ENCODE data around the gene PPP3CA. TPM values are rescaled to one million over a fixed set of nuclear protein-coding genes. Genes with fewer than 3 reads are reported as not detected.

PPP3CA gene
- total RNA-seq, 6 experiments from 2014 or later = 12.1 to 14.5 (median 13.1) TPM

GRCh38 chr4:101014417-101014816, 332.9 kb downstream of the PPP3CA start:
- Histone ChIP-seq H3K36me3 (no peaks in the 10 kb centered on the region), H3K9me3 (no peaks in the 10 kb centered on the region), H3K27me3 (no peaks in the 10 kb centered on the region), H3K4me3 (no peak overlapping the region), H3K27ac (no peak overlapping the region), H3K4me1 (no peaks in the 10 kb centered on the region)
- intact Hi-C loops (cut with DNase I) = no loop called here
- WGBS (ENCODE audit: insufficient coverage, low coverage, low lambda C conversion rate, missing lambda C conversion rate) = 49% methylated on average over 3 of the region's 3 CpGs
- DNase-seq (no peak), ATAC-seq (no peak)
- TF ChIP-seq CTCF (IDR thresholded peaks at IDR 0.05) (no peak), POLR2A (IDR thresholded peaks at IDR 0.05) (no peak)

GRCh38 chr4:101010987-101011386, 336.3 kb downstream of the PPP3CA start:
- Histone ChIP-seq H3K27me3 (no peaks in the 10 kb centered on the region), H3K4me3 (no peak overlapping the region), H3K36me3 (no peaks in the 10 kb centered on the region), H3K27ac (no peak overlapping the region), H3K4me1 (no peaks in the 10 kb centered on the region), H3K9me3 (no peaks in the 10 kb centered on the region)
- TF ChIP-seq CTCF (IDR thresholded peaks at IDR 0.05) (no peak), POLR2A (IDR thresholded peaks at IDR 0.05) (no peak)
- 100% methylated on average over 1 of the region's 1 CpG for WGBS (ENCODE audit: insufficient coverage, low coverage, low lambda C conversion rate, missing lambda C conversion rate)
- intact Hi-C loops (cut with DNase I) = no loop called here
- ATAC-seq (no peak), DNase-seq (no peak)

GRCh38 chr4:101009471-101009870, 337.9 kb downstream of the PPP3CA start:
- no peak for DNase-seq
- no peaks in the 10 kb centered on the region for H3K36me3 ChIP-seq
- WGBS (ENCODE audit: insufficient coverage, low coverage, low lambda C conversion rate, missing lambda C conversion rate) = 71% methylated on average over 2 of the region's 2 CpGs
- no peak overlapping the region for H3K27ac ChIP-seq
- H3K27me3 ChIP-seq = no peaks in the 10 kb centered on the region
- TF ChIP-seq POLR2A (IDR thresholded peaks at IDR 0.05) (no peak), CTCF (IDR thresholded peaks at IDR 0.05) (no peak)
- H3K9me3 ChIP-seq = no peaks in the 10 kb centered on the region
- no peaks in the 10 kb centered on the region for H3K4me1 ChIP-seq
- intact Hi-C loops (cut with DNase I) = no loop called here
- H3K4me3 ChIP-seq = no peak overlapping the region
- no peak for ATAC-seq

- intact Hi-C loops (cut with DNase I) = no loop called here
- 100% methylated on average over 3 of the region's 3 CpGs for WGBS (ENCODE audit: insufficient coverage, low coverage, low lambda C conversion rate, missing lambda C conversion rate)
- ATAC-seq (no peak), DNase-seq (no peak)
- H3K36me3 ChIP-seq = no peaks in the 10 kb centered on the region
- H3K9me3 ChIP-seq = no peaks in the 10 kb centered on the region
- H3K27me3 ChIP-seq = no peaks in the 10 kb centered on the region
- no peak overlapping the region for H3K4me3 ChIP-seq
- TF ChIP-seq POLR2A (IDR thresholded peaks at IDR 0.05) (no peak), CTCF (IDR thresholded peaks at IDR 0.05) (no peak)
- no peaks in the 10 kb centered on the region for H3K4me1 ChIP-seq
- no peak overlapping the region for H3K27ac ChIP-seq
Measured at GRCh38 chr4:101008503-101008902, 338.8 kb downstream of the PPP3CA start.

GRCh38 chr4:101005659-101006058, 341.7 kb downstream of the PPP3CA start:
- H3K9me3 ChIP-seq = no peaks in the 10 kb centered on the region
- no peaks in the 10 kb centered on the region for H3K36me3 ChIP-seq
- TF ChIP-seq CTCF (IDR thresholded peaks at IDR 0.05) (no peak), POLR2A (IDR thresholded peaks at IDR 0.05) (no peak)
- intact Hi-C loops (cut with DNase I) = no loop called here
- no peak overlapping the region for H3K4me3 ChIP-seq
- no peak overlapping the region for H3K27ac ChIP-seq
- H3K27me3 ChIP-seq = no peaks in the 10 kb centered on the region
- H3K4me1 ChIP-seq = no peaks in the 10 kb centered on the region
- ATAC-seq (no peak), DNase-seq (no peak)
- WGBS (ENCODE audit: insufficient coverage, low coverage, low lambda C conversion rate, missing lambda C conversion rate) = no CpG with 5 or more reads among the region's 2 CpGs

All from right lobe of liver (tissue), 6 donors.